HCT116 (cell line): ENCODE data around the gene CTSE. TPM values are rescaled to one million over a fixed set of nuclear protein-coding genes. Genes with fewer than 3 reads are reported as not detected.

Experiments used
- ATAC-seq: fragments of 200-7000 bp; cut with Tn5 transposase; 2 replicates; pipeline ENCODE4 v1.9.1; 2020; ENCODE audit warnings: mild to moderate bottlenecking, moderate library complexity
- BruUV-seq: library from RNA; stranded (reverse); fragments of 400-500 nt; replicated peaks from 2 replicates; lab custom pipeline; 2021; lab: Mats Ljungman, UMichigan
- CTCF ChIA-PET: fragments of 300-600 bp; sonication (Branson Sonifier 250); formaldehyde crosslinking; loops from one replicate; lab custom pipeline; 2021; ENCODE audit warnings: antibody characterized with exemption; lab: Charles Lee
- POLR2A ChIA-PET: fragments of 300-600, 350-600 bp; sonication (Branson Sonifier 250); formaldehyde crosslinking; loops from one replicate; lab custom pipeline; 2021; ENCODE audit warnings: antibody characterized with exemption; lab: Charles Lee
- RAD21 ChIA-PET, 2 experiments: fragments of 300-600 bp; sonication (Branson Sonifier 250); formaldehyde crosslinking; loops; one replicate each; lab custom pipeline; 2023; ENCODE audit warnings: low total read pairs in 2 of 2; ENCODE audit not compliant: uncharacterized antibody in 2 of 2, unreplicated experiment in 2 of 2, low non-redundant PET in 1 of 2; lab: Charles Lee
- DNase-seq: peaks from one replicate; pipeline ENCODE4 v3.0.0-alpha.2; 2010; ENCODE audit warnings: low read depth, low spot score
- H2AFZ ChIP-seq: fragments of 200-600 bp; shearing (Covaris generic), sonication (generic); 2 replicates; pipeline ENCODE4 v1.6.1; 2017; ENCODE audit warnings: low read depth, mixed run types, mixed read lengths, antibody characterized with exemption, low read length; ENCODE audit not compliant: poor library complexity, severe bottlenecking
- H3K27ac ChIP-seq: 2 replicates; pipeline ENCODE4 v1.5.1; 2012; ENCODE audit warnings: low read depth, low read length
- H3K27me3 ChIP-seq: fragments of 200-600 bp; sonication (generic); 2 replicates; pipeline ENCODE4 v1.6.1; 2016; ENCODE audit warnings: mixed run types, low read length, mixed read lengths; ENCODE audit not compliant: insufficient read depth
- H3K36me3 ChIP-seq, 2 experiments: fragments of 200-500 bp in 1 of 2; fragments of 200-600 bp in 1 of 2; sonication (Bioruptor generic) in 1 of 2; sonication (generic) in 1 of 2; 2 replicates each; pipeline versions ENCODE4 v1.5.1 to v1.6.1; 2014 to 2016; ENCODE audit warnings: low read length in 2 of 2, inconsistent platforms in 1 of 2, mixed read lengths in 1 of 2, mixed run types in 1 of 2; ENCODE audit not compliant: insufficient read depth in 2 of 2, control insufficient read depth in 1 of 2
- H3K4me1 ChIP-seq, 2 experiments: fragments of 200-600 bp in 1 of 2; sonication (generic) in 1 of 2; 2 replicates each; pipeline versions ENCODE4 v1.5.1 to v1.6.1; 2012 to 2017; ENCODE audit warnings: low read length in 2 of 2, inconsistent platforms in 1 of 2, mild to moderate bottlenecking in 1 of 2, mixed read lengths in 1 of 2, mixed run types in 1 of 2, moderate library complexity in 1 of 2; ENCODE audit not compliant: insufficient read depth in 2 of 2, control insufficient read depth in 1 of 2
- H3K4me2 ChIP-seq: fragments of 200-600 bp; sonication (generic); 2 replicates; pipeline ENCODE4 v1.6.1; 2017; ENCODE audit warnings: mixed run types, low read length, mixed read lengths
- H3K4me3 ChIP-seq, 2 experiments: fragments of 200-600 bp in 1 of 2; sonication (generic) in 1 of 2; replicated peaks in 1 of 2; 2 replicates each; pipeline ENCODE4 v1.5.1; 2011 to 2016; ENCODE audit warnings: low read length in 2 of 2, control low read depth in 1 of 2, low read depth in 1 of 2, mild to moderate bottlenecking in 1 of 2, mixed read lengths in 1 of 2, mixed run types in 1 of 2
- H3K79me2 ChIP-seq: fragments of 200-600 bp; sonication (generic); 2 replicates; pipeline ENCODE4 v1.6.1; 2017; ENCODE audit warnings: mild to moderate bottlenecking, mixed run types, low read length, moderate library complexity, mixed read lengths; ENCODE audit not compliant: insufficient read depth
- H3K9ac ChIP-seq: fragments of 200-600 bp; sonication (generic); 2 replicates; pipeline ENCODE4 v1.6.1; 2016; ENCODE audit warnings: low read length, mixed read lengths
- H3K9me2 ChIP-seq: fragments of 200-600 bp; sonication (generic), shearing (Covaris generic); 2 replicates; pipeline ENCODE4 v1.6.1; 2017; ENCODE audit warnings: mixed run types, mild to moderate bottlenecking, moderate library complexity; ENCODE audit not compliant: insufficient read depth
- H3K9me3 ChIP-seq, 2 experiments: fragments of 200-500 bp in 1 of 2; fragments of 200-600 bp in 1 of 2; sonication (Bioruptor generic) in 1 of 2; sonication (generic) in 1 of 2; 2 replicates each; pipeline ENCODE4 v1.6.1; 2014 to 2017; ENCODE audit warnings: low read length in 2 of 2, mixed read lengths in 2 of 2, inconsistent platforms in 1 of 2, low read depth in 1 of 2, mild to moderate bottlenecking in 1 of 2, mixed run types in 1 of 2, moderate library complexity in 1 of 2; ENCODE audit not compliant: control insufficient read depth in 1 of 2, insufficient read depth in 1 of 2
- H4K20me1 ChIP-seq: fragments of 200-600 bp; sonication (generic), shearing (Covaris generic); 2 replicates; pipeline ENCODE4 v1.6.1; 2017; ENCODE audit warnings: mixed run types, mild to moderate bottlenecking, moderate library complexity; ENCODE audit not compliant: insufficient read depth
- ELF1 ChIP-seq: IDR thresholded peaks from 2 replicates; pipeline ENCODE4 v1.6.1; 2012; ENCODE audit warnings: low read depth, borderline replicate concordance
- EZH2 ChIP-seq: fragments of 200-600 bp; sonication (generic); IDR thresholded peaks from 2 replicates; pipeline ENCODE4 v1.6.1; 2017; ENCODE audit warnings: antibody characterized with exemption, mixed run types
- EZH2phosphoT487 ChIP-seq: fragments of 200-600 bp; IDR thresholded peaks from 2 replicates; pipeline ENCODE4 v1.6.1; 2018; ENCODE audit warnings: antibody characterized with exemption, borderline replicate concordance
- FOSL1 ChIP-seq: IDR thresholded peaks from 2 replicates; pipeline ENCODE4 v1.6.1; 2012; ENCODE audit warnings: low read depth
- POLR2A ChIP-seq: IDR thresholded peaks from 2 replicates; pipeline ENCODE4 v1.7.0; 2011; ENCODE audit warnings: borderline replicate concordance; ENCODE audit not compliant: insufficient read depth, insufficient read length; ENCODE audit errors: extremely low read depth
- TCF7L2 ChIP-seq: IDR thresholded peaks from 2 replicates; pipeline ENCODE4 v1.7.0; 2011; ENCODE audit warnings: borderline replicate concordance, inconsistent platforms; ENCODE audit not compliant: insufficient read depth, insufficient read length; ENCODE audit errors: extremely low read depth
- ZFX ChIP-seq: fragments of 450-650 bp; IDR thresholded peaks from 2 replicates; pipeline ENCODE4 v1.6.1; 2017
- intact Hi-C: fragments of 100-400 bp; cut with micrococcal nuclease; formaldehyde crosslinking; loops from 2 replicates; pipeline ENCODE4 v1.10.0; 2022
- total RNA-seq: library from RNA; stranded (reverse); gene quantifications from one replicate; pipeline ENCODE4 v1.2.1, GENCODE V29; 2021; ENCODE audit not compliant: unreplicated experiment
- TF ChIP-seq, protein P1 (sequence below): IDR thresholded peaks from 2 replicates; pipeline ENCODE4 v1.6.1; 2012
- TF ChIP-seq, protein P2 (sequence below): IDR thresholded peaks from 2 replicates; pipeline ENCODE4 v1.6.1; 2012; ENCODE audit warnings: low read depth

The CTSE gene
- total RNA-seq, 1 experiment from 2014 or later, result 0.12 TPM

DNA sequence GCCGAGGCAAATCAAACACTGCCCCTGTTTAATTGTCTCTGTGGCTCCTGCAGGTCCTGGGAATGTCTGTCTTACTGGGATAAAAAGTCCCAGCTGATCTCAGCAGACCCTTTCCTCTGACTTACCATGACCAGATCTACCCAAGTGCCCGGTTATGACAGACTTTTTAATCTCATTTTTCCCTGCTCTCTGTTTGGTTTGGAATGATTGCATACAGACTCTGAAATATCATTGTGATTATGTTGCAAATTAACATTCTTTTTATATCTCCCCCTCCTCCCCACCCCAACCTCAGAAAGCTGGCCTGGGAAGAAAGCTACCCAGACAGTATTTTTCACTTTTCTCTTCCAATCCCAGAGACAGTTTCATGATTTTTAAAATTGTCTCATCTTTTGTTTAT is 36.8 kb downstream of the CTSE start:
- H3K9me2 ChIP-seq, result no peaks in the 10 kb centered on the region; the same call in 1 of the 2 replicates
- H3K79me2 ChIP-seq, result no peaks in the 10 kb centered on the region
- DNase-seq, result no peak
- H3K9ac ChIP-seq, result no peak overlapping the region
- no peak overlapping the region for H3K4me2 ChIP-seq
- no peak overlapping the region for H2AFZ ChIP-seq
- no peaks in the 10 kb centered on the region for H3K36me3 ChIP-seq
- CTCF ChIA-PET, result interaction anchor here (1.1 to 4.1 kb wide), 4 partner anchors 9 to 119 kb away, joined by 5 to 111 read pairs (median 18); no protein-coding TSS in a partner anchor
- RAD21 ChIA-PET, result interaction anchor here (0.6 to 3.3 kb wide), 3 partner anchors 10 to 120 kb away, joined by 3 to 20 read pairs (median 7); no protein-coding TSS in a partner anchor
- no peak overlapping the region for H3K4me3 ChIP-seq
- no peaks in the 10 kb centered on the region for H4K20me1 ChIP-seq
- POLR2A ChIA-PET, result interaction anchor here (1.5 kb wide), 1 partner anchor 120 kb away, joined by 5 read pairs; no protein-coding TSS in a partner anchor
- H3K4me1 ChIP-seq, result peaks cover 3 to 21% of the 10 kb centered on the region in 2 experiments
- BruUV-seq, result no TSS peak
- ATAC-seq, result no peak
- no peaks in the 10 kb centered on the region for H3K9me3 ChIP-seq
- no peaks in the 10 kb centered on the region for H3K27me3 ChIP-seq
- intact Hi-C loops, result no loop called here
- H3K27ac ChIP-seq, result no peak overlapping the region
- TF ChIP-seq ZFX (no peak), EZH2phosphoT487 (no peak), TCF7L2 (no peak), FOSL1 (no peak), POLR2A (no peak), ELF1 (no peak), EZH2 (no peak)
- TF ChIP-seq, protein P1, sequence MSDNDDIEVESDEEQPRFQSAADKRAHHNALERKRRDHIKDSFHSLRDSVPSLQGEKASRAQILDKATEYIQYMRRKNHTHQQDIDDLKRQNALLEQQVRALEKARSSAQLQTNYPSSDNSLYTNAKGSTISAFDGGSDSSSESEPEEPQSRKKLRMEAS, result no peak
- TF ChIP-seq, protein P2, sequence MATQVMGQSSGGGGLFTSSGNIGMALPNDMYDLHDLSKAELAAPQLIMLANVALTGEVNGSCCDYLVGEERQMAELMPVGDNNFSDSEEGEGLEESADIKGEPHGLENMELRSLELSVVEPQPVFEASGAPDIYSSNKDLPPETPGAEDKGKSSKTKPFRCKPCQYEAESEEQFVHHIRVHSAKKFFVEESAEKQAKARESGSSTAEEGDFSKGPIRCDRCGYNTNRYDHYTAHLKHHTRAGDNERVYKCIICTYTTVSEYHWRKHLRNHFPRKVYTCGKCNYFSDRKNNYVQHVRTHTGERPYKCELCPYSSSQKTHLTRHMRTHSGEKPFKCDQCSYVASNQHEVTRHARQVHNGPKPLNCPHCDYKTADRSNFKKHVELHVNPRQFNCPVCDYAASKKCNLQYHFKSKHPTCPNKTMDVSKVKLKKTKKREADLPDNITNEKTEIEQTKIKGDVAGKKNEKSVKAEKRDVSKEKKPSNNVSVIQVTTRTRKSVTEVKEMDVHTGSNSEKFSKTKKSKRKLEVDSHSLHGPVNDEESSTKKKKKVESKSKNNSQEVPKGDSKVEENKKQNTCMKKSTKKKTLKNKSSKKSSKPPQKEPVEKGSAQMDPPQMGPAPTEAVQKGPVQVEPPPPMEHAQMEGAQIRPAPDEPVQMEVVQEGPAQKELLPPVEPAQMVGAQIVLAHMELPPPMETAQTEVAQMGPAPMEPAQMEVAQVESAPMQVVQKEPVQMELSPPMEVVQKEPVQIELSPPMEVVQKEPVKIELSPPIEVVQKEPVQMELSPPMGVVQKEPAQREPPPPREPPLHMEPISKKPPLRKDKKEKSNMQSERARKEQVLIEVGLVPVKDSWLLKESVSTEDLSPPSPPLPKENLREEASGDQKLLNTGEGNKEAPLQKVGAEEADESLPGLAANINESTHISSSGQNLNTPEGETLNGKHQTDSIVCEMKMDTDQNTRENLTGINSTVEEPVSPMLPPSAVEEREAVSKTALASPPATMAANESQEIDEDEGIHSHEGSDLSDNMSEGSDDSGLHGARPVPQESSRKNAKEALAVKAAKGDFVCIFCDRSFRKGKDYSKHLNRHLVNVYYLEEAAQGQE, result no peak
- TF ChIP-seq, all 23 proteins: peak for 0
